Measurements from ENCODE around the gene DISP2. TPM values are rescaled to one million over a fixed set of nuclear protein-coding genes. Genes with fewer than 3 reads are reported as not detected.

DISP2 gene
- total and polyA plus RNA-seq, 9 of the 15 experiments (the other 6 are each of a cell fraction or from before 2014, with no cell fraction given): 0.06 to 0.89 (median 0.15) TPM; not detected in 1

DNA sequence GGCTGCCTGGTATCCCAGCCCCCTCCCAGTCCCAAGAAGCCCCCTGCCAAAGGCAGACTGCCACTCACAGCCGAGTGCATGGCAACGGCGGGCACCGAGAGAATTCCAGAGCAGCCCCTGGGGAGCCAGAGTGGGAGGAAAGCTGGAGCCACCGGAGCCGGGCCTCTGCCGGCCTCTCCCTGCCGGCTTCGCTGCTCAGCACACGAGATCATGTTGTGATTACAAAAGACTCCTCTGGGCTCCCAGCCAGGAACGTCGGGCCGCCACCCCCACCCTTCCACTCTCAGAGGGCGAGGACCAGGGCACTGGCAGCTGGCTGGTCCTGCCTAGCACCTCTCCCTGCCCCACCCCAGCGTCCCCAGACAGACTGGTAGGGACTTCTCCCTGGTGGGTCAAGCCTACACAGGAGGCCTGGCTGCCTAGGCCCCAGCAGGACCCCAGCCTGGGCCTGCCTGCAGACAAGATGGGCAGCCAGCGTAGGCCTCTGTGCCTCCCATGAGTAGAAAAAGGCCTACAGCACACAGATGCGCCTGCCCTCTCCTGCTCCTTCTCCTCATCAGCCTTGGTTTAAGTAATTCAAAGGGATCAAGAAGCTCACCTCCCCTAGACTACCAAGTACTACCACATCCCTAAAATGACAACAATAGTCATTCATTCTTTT, 17.1 kb upstream of the DISP2 start, which contains the start of gene CCDC9B:
Gene CCDC9B (minus strand): TSS at position 200 of the 661 bp plus-strand sequence. CDS start 120 bp downstream, at position 80.
- peaks cover 7 to 46% of the 10 kb centered on the region in 2 experiments for H3K4me1 ChIP-seq (replicated peaks in 1 of 2; ENCODE audit: control insufficient read depth in 2 of 2, insufficient read depth in 2 of 2, low read length in 2 of 2)
- TF ChIP-seq PHF8 (IDR thresholded peaks at IDR 0.05; ENCODE audit: borderline replicate concordance, low read length): peak; percentile 35; the same call in 1 of the 2 replicates
- no peak for TF ChIP-seq ZNF780A (CRISPR knock-in tag; IDR thresholded peaks at IDR 0.05)
- TF ChIP-seq, protein P1, sequence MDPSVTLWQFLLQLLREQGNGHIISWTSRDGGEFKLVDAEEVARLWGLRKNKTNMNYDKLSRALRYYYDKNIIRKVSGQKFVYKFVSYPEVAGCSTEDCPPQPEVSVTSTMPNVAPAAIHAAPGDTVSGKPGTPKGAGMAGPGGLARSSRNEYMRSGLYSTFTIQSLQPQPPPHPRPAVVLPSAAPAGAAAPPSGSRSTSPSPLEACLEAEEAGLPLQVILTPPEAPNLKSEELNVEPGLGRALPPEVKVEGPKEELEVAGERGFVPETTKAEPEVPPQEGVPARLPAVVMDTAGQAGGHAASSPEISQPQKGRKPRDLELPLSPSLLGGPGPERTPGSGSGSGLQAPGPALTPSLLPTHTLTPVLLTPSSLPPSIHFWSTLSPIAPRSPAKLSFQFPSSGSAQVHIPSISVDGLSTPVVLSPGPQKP (CRISPR knock-in tag; IDR thresholded peaks at IDR 0.05): no peak
- TF ChIP-seq NRF1 (conservative IDR thresholded peaks at IDR 0.05 in 1 of 2, IDR thresholded peaks at IDR 0.05 in 1 of 2): peak; percentile 12 to 24; a peak in 1 of 4 replicates
- TF ChIP-seq, protein P2, sequence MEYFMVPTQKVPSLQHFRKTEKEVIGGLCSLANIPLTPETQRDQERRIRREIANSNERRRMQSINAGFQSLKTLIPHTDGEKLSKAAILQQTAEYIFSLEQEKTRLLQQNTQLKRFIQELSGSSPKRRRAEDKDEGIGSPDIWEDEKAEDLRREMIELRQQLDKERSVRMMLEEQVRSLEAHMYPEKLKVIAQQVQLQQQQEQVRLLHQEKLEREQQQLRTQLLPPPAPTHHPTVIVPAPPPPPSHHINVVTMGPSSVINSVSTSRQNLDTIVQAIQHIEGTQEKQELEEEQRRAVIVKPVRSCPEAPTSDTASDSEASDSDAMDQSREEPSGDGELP (CRISPR knock-in tag; IDR thresholded peaks at IDR 0.05; ENCODE audit: borderline replicate concordance): peak; percentile 30; the same call in 1 of the 2 replicates
- no peak for TF ChIP-seq RAD21 (CRISPR knock-in tag; conservative IDR thresholded peaks at IDR 0.05 in 1 of 2, IDR thresholded peaks at IDR 0.05 in 1 of 2)
- no peak for TF ChIP-seq HNRNPK (IDR thresholded peaks at IDR 0.05; ENCODE audit: low read depth, low read length, poor library complexity, severe bottlenecking)
- TF ChIP-seq, protein P3, sequence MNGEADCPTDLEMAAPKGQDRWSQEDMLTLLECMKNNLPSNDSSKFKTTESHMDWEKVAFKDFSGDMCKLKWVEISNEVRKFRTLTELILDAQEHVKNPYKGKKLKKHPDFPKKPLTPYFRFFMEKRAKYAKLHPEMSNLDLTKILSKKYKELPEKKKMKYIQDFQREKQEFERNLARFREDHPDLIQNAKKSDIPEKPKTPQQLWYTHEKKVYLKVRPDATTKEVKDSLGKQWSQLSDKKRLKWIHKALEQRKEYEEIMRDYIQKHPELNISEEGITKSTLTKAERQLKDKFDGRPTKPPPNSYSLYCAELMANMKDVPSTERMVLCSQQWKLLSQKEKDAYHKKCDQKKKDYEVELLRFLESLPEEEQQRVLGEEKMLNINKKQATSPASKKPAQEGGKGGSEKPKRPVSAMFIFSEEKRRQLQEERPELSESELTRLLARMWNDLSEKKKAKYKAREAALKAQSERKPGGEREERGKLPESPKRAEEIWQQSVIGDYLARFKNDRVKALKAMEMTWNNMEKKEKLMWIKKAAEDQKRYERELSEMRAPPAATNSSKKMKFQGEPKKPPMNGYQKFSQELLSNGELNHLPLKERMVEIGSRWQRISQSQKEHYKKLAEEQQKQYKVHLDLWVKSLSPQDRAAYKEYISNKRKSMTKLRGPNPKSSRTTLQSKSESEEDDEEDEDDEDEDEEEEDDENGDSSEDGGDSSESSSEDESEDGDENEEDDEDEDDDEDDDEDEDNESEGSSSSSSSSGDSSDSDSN (IDR thresholded peaks at IDR 0.05; ENCODE audit: borderline replicate concordance in 1 of 2, low read depth in 2 of 2, low read length in 2 of 2): peak in 1 of 2 experiments; percentile 42; a peak in 1 of 4 replicates
- TF ChIP-seq, protein P4, sequence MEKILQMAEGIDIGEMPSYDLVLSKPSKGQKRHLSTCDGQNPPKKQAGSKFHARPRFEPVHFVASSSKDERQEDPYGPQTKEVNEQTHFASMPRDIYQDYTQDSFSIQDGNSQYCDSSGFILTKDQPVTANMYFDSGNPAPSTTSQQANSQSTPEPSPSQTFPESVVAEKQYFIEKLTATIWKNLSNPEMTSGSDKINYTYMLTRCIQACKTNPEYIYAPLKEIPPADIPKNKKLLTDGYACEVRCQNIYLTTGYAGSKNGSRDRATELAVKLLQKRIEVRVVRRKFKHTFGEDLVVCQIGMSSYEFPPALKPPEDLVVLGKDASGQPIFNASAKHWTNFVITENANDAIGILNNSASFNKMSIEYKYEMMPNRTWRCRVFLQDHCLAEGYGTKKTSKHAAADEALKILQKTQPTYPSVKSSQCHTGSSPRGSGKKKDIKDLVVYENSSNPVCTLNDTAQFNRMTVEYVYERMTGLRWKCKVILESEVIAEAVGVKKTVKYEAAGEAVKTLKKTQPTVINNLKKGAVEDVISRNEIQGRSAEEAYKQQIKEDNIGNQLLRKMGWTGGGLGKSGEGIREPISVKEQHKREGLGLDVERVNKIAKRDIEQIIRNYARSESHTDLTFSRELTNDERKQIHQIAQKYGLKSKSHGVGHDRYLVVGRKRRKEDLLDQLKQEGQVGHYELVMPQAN (IDR thresholded peaks at IDR 0.05; ENCODE audit: borderline replicate concordance): no peak
- TF ChIP-seq ZC3H11A (IDR thresholded peaks at IDR 0.05; ENCODE audit: low read depth, low read length): no peak
- TF ChIP-seq EZH2 (IDR thresholded peaks at IDR 0.05; ENCODE audit: borderline replicate concordance, low read depth, low read length): no peak
- peak; percentile 31 for TF ChIP-seq HMGN3 (IDR thresholded peaks at IDR 0.05; ENCODE audit: borderline replicate concordance, extremely low read depth, insufficient read length, low read depth, low read length)
- TF ChIP-seq ARID1B (IDR thresholded peaks at IDR 0.05): peak; percentile 23; the same call in 1 of the 2 replicates

More for the DNA sequence above, 17.1 kb upstream of the DISP2 start, which contains the start of gene CCDC9B:
- H3K9me3 ChIP-seq (replicated peaks; ENCODE audit: control insufficient read depth, insufficient read depth, low read depth, low read length): no peaks in the 10 kb centered on the region
- no peak within 1 kb of the TSS for H3K27ac ChIP-seq (ENCODE audit: extremely low read depth, low read depth, low read length)
- ChIA-PET POLR2A (interaction anchor here (0.6 to 4.8 kb wide), 5 partner anchors 9 to 129 kb away, joined by 3 to 30 read pairs (median 3); partner anchors contain the start of gene INAFM2), CTCF (ENCODE audit: low intra/inter-chr PET ratio) (interaction anchor here (0.6 to 0.7 kb wide), 2 partner anchors 62 to 660 kb away, joined by 3 to 4 read pairs; no protein-coding TSS in a partner anchor)
- FAIRE-seq (peak; percentile 44), ATAC-seq (peak; percentile 64), DNase-seq (ENCODE audit: extremely low read depth in 1 of 4, low spot score in 3 of 4) (peak; percentile 61 to 73 (median 67))
- H3K4me3 ChIP-seq: no peak within 1 kb of the TSS
- H4K20me1 ChIP-seq (replicated peaks; ENCODE audit: control insufficient read depth, insufficient read depth, low read length): peaks cover 6% of the 10 kb centered on the region; the same call in 1 of the 2 replicates
- no peaks in the 10 kb centered on the region for H3K36me3 ChIP-seq (ENCODE audit: control insufficient read depth, insufficient read depth, low read length)
- BruUV-seq (replicated peaks): no TSS peak
- 16% methylated on average over 17 of the region's 17 CpGs for WGBS (ENCODE audit: insufficient coverage, low coverage, missing lambda C conversion rate)
- in situ Hi-C loops (cut with MboI): loop anchor here (10.0 kb wide), 1 partner anchor 544 kb away; no protein-coding TSS in a partner anchor
- H3K9me1 ChIP-seq (ENCODE audit: control insufficient read depth, insufficient read depth, low read length): no peaks in the 10 kb centered on the region
- H3K79me2 ChIP-seq (ENCODE audit: control insufficient read depth, insufficient read depth, low read length): no peaks in the 10 kb centered on the region
- peak within 1 kb of the TSS; percentile 40 for H2AFZ ChIP-seq (ENCODE audit: low read depth, low read length)
- intact Hi-C loops (cut with micrococcal nuclease): no loop called here
- no peaks in the 10 kb centered on the region for H3K27me3 ChIP-seq (ENCODE audit: control insufficient read depth in 2 of 2, insufficient read depth in 2 of 2, low read length in 2 of 2)
- H3K4me2 ChIP-seq (ENCODE audit: insufficient read depth, low read length): no peak within 1 kb of the TSS; the same call in 1 of the 2 replicates
- peak within 1 kb of the TSS in 1 of 2 experiments; percentile 90; a peak in 3 of 4 replicates for H3K9ac ChIP-seq (ENCODE audit: insufficient read depth in 1 of 2, low read depth in 2 of 2, low read length in 2 of 2)

All from K562 (cell line).